Measurements from ENCODE around the gene JUNB. TPM values are rescaled to one million over a fixed set of nuclear protein-coding genes. Genes with fewer than 3 reads are reported as not detected.

The JUNB gene
- total RNA-seq, 1 donor from 2014 or later: 16.3 TPM

- no peak for DNase-seq (ENCODE audit: low spot score in 2 of 2)
- FAIRE-seq: no peak
Observed at GRCh38 chr19:12773571-12773970, 17.7 kb upstream of the JUNB start.

GRCh38 chr19:12774588-12775555 is 16.4 kb upstream of the JUNB start, which contains the start of gene HOOK2:
HOOK2 (minus strand) TSS chr19:12775552; CDS start chr19:12775449, 103 bp downstream.
- no peak for FAIRE-seq
- DNase-seq (ENCODE audit: low spot score in 2 of 2): no peak

GRCh38 chr19:12777217-12778016 is 13.9 kb upstream of the JUNB start:
- FAIRE-seq (no peak), DNase-seq (ENCODE audit: low spot score in 2 of 2) (peak; percentile 73 to 81)

GRCh38 chr19:12778017-12778904 is 13.0 kb upstream of the JUNB start:
- DNase-seq (ENCODE audit: low spot score in 2 of 2) (no peak), FAIRE-seq (no peak)

- no peak for DNase-seq (ENCODE audit: low spot score in 2 of 2)
- no peak for FAIRE-seq
Observed at GRCh38 chr19:12778905-12779161, 12.5 kb upstream of the JUNB start.

- DNase-seq (ENCODE audit: low spot score in 2 of 2) (no peak), FAIRE-seq (no peak)
Observed at GRCh38 chr19:12779162-12779993, 11.9 kb upstream of the JUNB start.

- no peak for FAIRE-seq
- DNase-seq (ENCODE audit: low spot score in 2 of 2): no peak
Observed at GRCh38 chr19:12782174-12782423, 9.2 kb upstream of the JUNB start.

- DNase-seq (ENCODE audit: low spot score in 2 of 2) (peak; percentile 81 to 85), FAIRE-seq (no peak)
Observed at GRCh38 chr19:12782424-12783290, 8.6 kb upstream of the JUNB start.

GRCh38 chr19:12783291-12783848 is 7.9 kb upstream of the JUNB start:
- FAIRE-seq (no peak), DNase-seq (ENCODE audit: low spot score in 2 of 2) (no peak)

- DNase-seq (ENCODE audit: low spot score in 2 of 2) (no peak), FAIRE-seq (no peak)
Observed at GRCh38 chr19:12783849-12784393, 7.4 kb upstream of the JUNB start.

GRCh38 chr19:12784394-12784870 is 6.9 kb upstream of the JUNB start:
- DNase-seq (ENCODE audit: low spot score in 2 of 2) (no peak), FAIRE-seq (no peak)

GRCh38 chr19:12784871-12785430 is 6.3 kb upstream of the JUNB start:
- no peak for FAIRE-seq
- DNase-seq (ENCODE audit: low spot score in 2 of 2): no peak

GRCh38 chr19:12785431-12786031 is 5.8 kb upstream of the JUNB start:
- FAIRE-seq: no peak
- no peak for DNase-seq (ENCODE audit: low spot score in 2 of 2)

- no peak for FAIRE-seq
- no peak for DNase-seq (ENCODE audit: low spot score in 2 of 2)
Observed at GRCh38 chr19:12786141-12786870, 5.0 kb upstream of the JUNB start.

GRCh38 chr19:12786952-12787351 is 4.3 kb upstream of the JUNB start:
- FAIRE-seq: no peak
- DNase-seq (ENCODE audit: low spot score in 2 of 2): no peak

- FAIRE-seq: no peak
- no peak for DNase-seq (ENCODE audit: low spot score in 2 of 2)
Observed at GRCh38 chr19:12787458-12787857, 3.8 kb upstream of the JUNB start.

Measured in frontal cortex (tissue), 4 donors.